Measurements from ENCODE around the gene PLXNA4.

PLXNA4 gene

GRCh38 chr7:132499487-132499886, 76.8 kb downstream of the PLXNA4 start:
- DNase-seq, result no peak

GRCh38 chr7:132499065-132499464, 77.2 kb downstream of the PLXNA4 start:
- DNase-seq, result no peak

GRCh38 chr7:132498319-132498718, 78.0 kb downstream of the PLXNA4 start:
- DNase-seq, result no peak

GRCh38 chr7:132497098-132497497, 79.2 kb downstream of the PLXNA4 start:
- DNase-seq, result no peak

- no peak for DNase-seq
Observed at GRCh38 chr7:132495936-132496335, 80.3 kb downstream of the PLXNA4 start.

GRCh38 chr7:132494474-132494873, 81.8 kb downstream of the PLXNA4 start:
- DNase-seq, result no peak

GRCh38 chr7:132492823-132493445, 83.3 kb downstream of the PLXNA4 start:
- no peak for DNase-seq

- no peak for DNase-seq
Observed at GRCh38 chr7:132491391-132491945, 84.8 kb downstream of the PLXNA4 start.

GRCh38 chr7:132490474-132490873, 85.8 kb downstream of the PLXNA4 start:
- DNase-seq, result no peak

- no peak for DNase-seq
Observed at GRCh38 chr7:132489776-132490237, 86.5 kb downstream of the PLXNA4 start.

- DNase-seq, result no peak
Observed at GRCh38 chr7:132488634-132489302, 87.5 kb downstream of the PLXNA4 start.

GRCh38 chr7:132486274-132486610, 90.0 kb downstream of the PLXNA4 start:
- DNase-seq, result no peak

GRCh38 chr7:132485600-132486273, 90.5 kb downstream of the PLXNA4 start:
- DNase-seq, result no peak

GRCh38 chr7:132485136-132485535, 91.1 kb downstream of the PLXNA4 start:
- no peak for DNase-seq

GRCh38 chr7:132482866-132483265, 93.4 kb downstream of the PLXNA4 start:
- DNase-seq, result no peak

- DNase-seq, result no peak
Observed at GRCh38 chr7:132480534-132480933, 95.7 kb downstream of the PLXNA4 start.

GRCh38 chr7:132476541-132476940, 99.7 kb downstream of the PLXNA4 start:
- DNase-seq, result no peak

GRCh38 chr7:132475669-132476116, 100.6 kb downstream of the PLXNA4 start:
- DNase-seq, result no peak

GRCh38 chr7:132475037-132475668, 101.1 kb downstream of the PLXNA4 start:
- no peak for DNase-seq

- no peak for DNase-seq
Observed at GRCh38 chr7:132472463-132473120, 103.7 kb downstream of the PLXNA4 start.

- DNase-seq, result no peak
Observed at GRCh38 chr7:132471515-132471914, 104.8 kb downstream of the PLXNA4 start.

GRCh38 chr7:132469681-132470080, 106.6 kb downstream of the PLXNA4 start:
- no peak for DNase-seq

- no peak for DNase-seq
Observed at GRCh38 chr7:132469264-132469663, 107.0 kb downstream of the PLXNA4 start.
